DND-41 (cell line): Measurements from ENCODE around the gene C15orf61.

Experiments
- ATAC-seq: fragments of 200-7000 bp; cut with Tn5 transposase; 3 replicates; pipeline ENCODE4 v1.9.1; 2021; ENCODE audit warnings: low read depth; ENCODE audit not compliant: insufficient read depth
- DNase-seq: peaks from one replicate; pipeline ENCODE4 v3.0.0-alpha.2; 2020
- H2AFZ ChIP-seq: 2 replicates; pipeline ENCODE4 v1.6.0; 2012; ENCODE audit warnings: low read depth, low read length
- H3K27ac ChIP-seq: 2 replicates; pipeline ENCODE4 v1.5.1; 2012; ENCODE audit warnings: low read length, inconsistent platforms
- H3K27me3 ChIP-seq: fragments of 200-600 bp; sonication (generic); 2 replicates; pipeline ENCODE4 v1.6.0; 2012; ENCODE audit warnings: low read length, mild to moderate bottlenecking, inconsistent platforms; ENCODE audit not compliant: insufficient read depth, poor library complexity
- H3K36me3 ChIP-seq: 2 replicates; pipeline ENCODE4 v1.5.1; 2012; ENCODE audit warnings: low read length, inconsistent platforms; ENCODE audit not compliant: insufficient read depth
- H3K4me1 ChIP-seq: 2 replicates; pipeline ENCODE4 v1.5.1; 2012; ENCODE audit warnings: mild to moderate bottlenecking, low read length; ENCODE audit not compliant: insufficient read depth
- H3K4me2 ChIP-seq: 2 replicates; pipeline ENCODE4 v1.6.0; 2012; ENCODE audit warnings: mild to moderate bottlenecking, moderate library complexity, low read length, inconsistent platforms; ENCODE audit not compliant: insufficient read depth
- H3K4me3 ChIP-seq, 2 experiments: fragments of 200-600 bp in 1 of 2; shearing (Covaris generic) in 1 of 2; 2 replicates each; pipeline ENCODE4 v1.5.1; 2012 to 2016; ENCODE audit warnings: inconsistent platforms in 2 of 2, low read length in 2 of 2, mild to moderate bottlenecking in 2 of 2, low read depth in 1 of 2, moderate library complexity in 1 of 2
- H3K79me2 ChIP-seq: 2 replicates; pipeline ENCODE4 v1.6.0; 2012; ENCODE audit warnings: low read length, inconsistent platforms; ENCODE audit not compliant: insufficient read depth
- H3K9ac ChIP-seq: 2 replicates; pipeline ENCODE4 v1.6.0; 2012; ENCODE audit warnings: low read depth, mild to moderate bottlenecking, inconsistent platforms, low read length, moderate library complexity
- H3K9me3 ChIP-seq: 2 replicates; pipeline ENCODE4 v1.5.1; 2012; ENCODE audit warnings: low read length, moderate library complexity, mild to moderate bottlenecking, inconsistent platforms; ENCODE audit not compliant: insufficient read depth, severe bottlenecking
- H4K20me1 ChIP-seq: 2 replicates; pipeline ENCODE4 v1.6.0; 2012; ENCODE audit warnings: low read length; ENCODE audit not compliant: insufficient read depth
- EZH2 ChIP-seq: IDR thresholded peaks from 3 replicates; pipeline ENCODE4 v1.6.1; 2012; ENCODE audit warnings: borderline replicate concordance, low read depth, mild to moderate bottlenecking, moderate library complexity, low read length, inconsistent platforms; ENCODE audit not compliant: severe bottlenecking
- TF ChIP-seq, protein P1 (sequence below): IDR thresholded peaks from 2 replicates; pipeline ENCODE4 v1.5.1; 2012; ENCODE audit warnings: borderline replicate concordance, low read length, moderate library complexity, mild to moderate bottlenecking; ENCODE audit not compliant: poor library complexity, severe bottlenecking; ENCODE audit errors: extremely low read depth

C15orf61 gene

DNA sequence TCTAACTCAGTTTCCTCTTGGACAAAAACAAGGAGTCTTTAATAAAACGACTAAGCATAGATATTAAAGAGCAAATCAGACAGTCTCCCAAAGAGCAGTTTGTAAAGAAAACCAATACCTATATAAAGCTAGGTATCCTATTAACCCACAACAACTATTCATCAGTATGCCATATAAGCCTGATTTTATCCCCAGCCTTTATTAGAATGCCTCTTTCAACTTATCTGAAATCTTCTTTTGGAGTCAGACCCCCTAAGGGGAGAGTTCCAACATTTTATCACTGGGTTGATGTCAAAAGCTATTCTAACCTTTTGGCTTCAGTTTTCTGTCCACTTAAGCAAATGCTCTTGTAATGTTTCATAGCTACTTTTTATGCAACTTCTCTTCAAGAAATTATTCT lies 39.4 kb downstream of the C15orf61 start:
- Histone ChIP-seq H3K9me3 (no peaks in the 10 kb centered on the region), H3K36me3 (peaks cover 25% of the 10 kb centered on the region), H2AFZ (no peak overlapping the region), H4K20me1 (no peaks in the 10 kb centered on the region), H3K79me2 (peaks cover 16% of the 10 kb centered on the region), H3K9ac (no peak overlapping the region), H3K4me3 (no peak overlapping the region), H3K27ac (no peak overlapping the region), H3K4me1 (peaks cover 21% of the 10 kb centered on the region), H3K4me2 (no peak overlapping the region), H3K27me3 (no peaks in the 10 kb centered on the region)
- no peak for ATAC-seq
- TF ChIP-seq, protein P1, sequence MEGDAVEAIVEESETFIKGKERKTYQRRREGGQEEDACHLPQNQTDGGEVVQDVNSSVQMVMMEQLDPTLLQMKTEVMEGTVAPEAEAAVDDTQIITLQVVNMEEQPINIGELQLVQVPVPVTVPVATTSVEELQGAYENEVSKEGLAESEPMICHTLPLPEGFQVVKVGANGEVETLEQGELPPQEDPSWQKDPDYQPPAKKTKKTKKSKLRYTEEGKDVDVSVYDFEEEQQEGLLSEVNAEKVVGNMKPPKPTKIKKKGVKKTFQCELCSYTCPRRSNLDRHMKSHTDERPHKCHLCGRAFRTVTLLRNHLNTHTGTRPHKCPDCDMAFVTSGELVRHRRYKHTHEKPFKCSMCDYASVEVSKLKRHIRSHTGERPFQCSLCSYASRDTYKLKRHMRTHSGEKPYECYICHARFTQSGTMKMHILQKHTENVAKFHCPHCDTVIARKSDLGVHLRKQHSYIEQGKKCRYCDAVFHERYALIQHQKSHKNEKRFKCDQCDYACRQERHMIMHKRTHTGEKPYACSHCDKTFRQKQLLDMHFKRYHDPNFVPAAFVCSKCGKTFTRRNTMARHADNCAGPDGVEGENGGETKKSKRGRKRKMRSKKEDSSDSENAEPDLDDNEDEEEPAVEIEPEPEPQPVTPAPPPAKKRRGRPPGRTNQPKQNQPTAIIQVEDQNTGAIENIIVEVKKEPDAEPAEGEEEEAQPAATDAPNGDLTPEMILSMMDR = no peak
- TF ChIP-seq EZH2 = no peak
- DNase-seq = no peak

DNA sequence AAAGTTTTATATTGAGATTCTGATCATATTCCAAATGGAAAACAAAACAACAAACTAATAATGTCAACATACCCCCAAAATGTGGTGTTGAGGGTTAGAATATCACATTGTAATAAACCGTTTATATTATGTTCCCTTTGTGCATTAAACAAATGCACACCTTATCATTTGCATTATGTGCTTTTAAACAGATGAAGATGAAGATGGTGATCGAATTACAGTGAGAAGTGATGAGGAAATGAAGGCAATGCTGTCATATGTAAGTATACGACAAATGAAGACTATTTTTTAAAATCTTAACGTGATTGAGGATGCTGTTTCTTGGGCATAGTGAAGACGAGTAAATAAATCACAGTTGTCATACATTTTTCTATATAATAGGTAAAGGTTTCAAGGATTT lies 42.2 kb downstream of the C15orf61 start:
- no peaks in the 10 kb centered on the region for H4K20me1 ChIP-seq
- ATAC-seq = no peak
- DNase-seq = no peak
- H3K4me3 ChIP-seq = no peak overlapping the region
- H3K27me3 ChIP-seq = no peaks in the 10 kb centered on the region
- no peak overlapping the region for H3K4me2 ChIP-seq
- peaks cover 11% of the 10 kb centered on the region for H3K79me2 ChIP-seq
- no peak overlapping the region for H3K9ac ChIP-seq
- peaks cover 13% of the 10 kb centered on the region for H3K4me1 ChIP-seq
- H3K36me3 ChIP-seq = peaks cover 14% of the 10 kb centered on the region
- TF ChIP-seq EZH2 = no peak
- TF ChIP-seq, protein P1 = no peak
- no peak overlapping the region for H2AFZ ChIP-seq
- no peaks in the 10 kb centered on the region for H3K9me3 ChIP-seq
- H3K27ac ChIP-seq = no peak overlapping the region

DNA sequence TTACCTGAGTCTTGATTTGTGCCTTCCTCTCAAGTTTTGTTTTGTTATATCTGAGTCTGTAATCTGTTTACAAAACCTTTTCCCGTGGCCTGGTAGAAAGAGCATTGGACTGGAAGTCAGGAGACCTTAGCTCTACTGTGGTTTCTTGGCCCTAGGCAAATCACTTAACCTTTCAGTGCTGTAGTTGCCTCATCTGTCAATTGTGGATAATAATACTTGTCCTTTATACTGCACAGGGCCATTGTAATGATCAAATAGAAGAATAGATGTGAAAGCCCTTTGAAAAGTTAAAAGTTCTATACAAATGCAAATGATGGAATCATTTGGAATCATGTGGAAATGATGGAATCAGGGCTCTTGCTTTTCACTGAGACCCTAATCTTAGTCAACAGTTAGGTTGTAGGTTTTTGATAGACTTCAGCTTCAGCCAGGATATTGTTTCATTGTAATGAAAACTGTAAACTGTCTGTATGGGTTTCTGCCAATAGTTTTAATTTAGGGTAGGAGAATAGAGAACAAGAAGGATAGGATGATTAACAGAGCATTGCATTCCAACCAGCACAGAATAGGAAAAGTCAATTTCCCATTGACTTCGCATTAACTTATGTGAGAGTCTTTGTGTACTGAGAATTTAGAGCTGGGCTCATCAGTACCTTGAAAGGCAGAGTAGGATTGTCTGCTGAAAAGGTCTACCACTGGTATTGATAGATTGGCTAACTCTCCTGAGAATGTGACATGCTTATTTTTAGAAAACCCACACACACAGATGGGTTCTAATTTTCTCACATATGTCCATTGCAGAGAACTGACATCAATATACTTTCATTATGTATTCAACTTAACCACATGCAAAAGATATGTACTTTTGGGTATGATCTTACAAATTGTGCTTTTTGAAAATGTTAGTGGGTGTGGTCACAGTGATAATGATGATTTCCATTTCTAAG lies 43.4 kb downstream of the C15orf61 start:
- H3K27ac ChIP-seq = peak overlapping the region; percentile 37; the same call in 1 of the 2 replicates
- H4K20me1 ChIP-seq = no peaks in the 10 kb centered on the region
- ATAC-seq = no peak
- H3K27me3 ChIP-seq = no peaks in the 10 kb centered on the region
- peaks cover 13% of the 10 kb centered on the region for H3K4me1 ChIP-seq
- no peak overlapping the region for H2AFZ ChIP-seq
- H3K79me2 ChIP-seq = 0 out of 2 replicates have a peak, but pooled peaks cover 2% of the 10 kb centered on the region
- no peaks in the 10 kb centered on the region for H3K9me3 ChIP-seq
- no peak overlapping the region for H3K4me3 ChIP-seq
- DNase-seq = no peak
- TF ChIP-seq EZH2 = no peak
- TF ChIP-seq, protein P1 = no peak
- H3K9ac ChIP-seq = no peak overlapping the region
- no peak overlapping the region for H3K4me2 ChIP-seq
- H3K36me3 ChIP-seq = peaks cover 3% of the 10 kb centered on the region; the same call in 1 of the 2 replicates
